NCI-H2196 (cell line): ENCODE measurements around the gene HOXA10.

ENCODE experiments used
- DNase-seq: peaks from one replicate; lab custom pipeline; 2025; ENCODE audit not compliant: unreplicated experiment; lab: John Stamatoyannopoulos, UW

The HOXA10 gene

DNA sequence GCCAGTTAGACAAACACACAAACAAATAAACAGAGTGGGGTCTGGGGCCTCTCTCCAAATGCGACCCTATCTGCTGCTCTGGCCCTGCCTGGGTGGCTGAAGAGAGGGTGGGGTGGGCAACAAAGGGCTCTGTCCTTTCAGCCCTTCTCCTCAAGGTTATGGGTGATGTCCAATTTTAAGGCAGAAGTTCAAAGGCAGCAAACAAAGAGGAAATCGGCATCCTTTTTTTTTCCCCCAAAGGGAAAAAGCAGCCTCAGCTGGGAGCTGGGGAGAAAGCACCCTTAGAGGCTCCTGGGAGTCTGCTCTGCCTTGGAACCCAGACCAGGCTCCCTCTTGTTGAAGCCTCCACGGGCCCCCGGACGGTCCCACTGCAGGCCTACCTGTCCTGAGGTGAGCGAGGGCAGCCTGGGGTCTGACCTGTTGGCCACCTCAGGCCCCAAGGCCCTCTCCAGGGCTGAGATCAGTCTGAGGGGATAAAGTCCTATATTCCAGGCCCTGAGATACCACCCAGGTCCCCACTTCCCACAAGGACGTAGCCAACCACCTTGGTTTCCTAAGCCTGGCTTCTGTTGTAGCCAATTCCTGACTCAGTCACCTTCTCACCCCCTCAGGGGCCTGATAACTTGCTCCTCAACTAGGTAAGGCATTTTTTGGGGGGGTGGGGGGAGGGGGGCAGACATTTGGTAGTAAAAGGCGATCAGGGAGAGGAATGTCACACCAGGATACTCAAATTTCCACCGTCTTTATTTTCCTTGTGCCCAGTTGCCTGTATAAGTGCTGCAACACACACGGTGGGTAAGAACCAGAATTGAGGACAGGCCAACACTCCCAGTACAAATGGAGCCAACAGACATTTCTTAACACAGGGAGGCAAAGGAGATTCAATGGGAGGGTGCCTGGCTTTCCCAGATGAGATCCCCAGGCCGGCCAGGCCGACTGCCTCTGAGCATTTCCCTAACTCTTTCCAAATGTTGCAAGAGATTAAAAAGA is 6.6 kb upstream of the HOXA10 start:
- DNase-seq = no peak

DNA sequence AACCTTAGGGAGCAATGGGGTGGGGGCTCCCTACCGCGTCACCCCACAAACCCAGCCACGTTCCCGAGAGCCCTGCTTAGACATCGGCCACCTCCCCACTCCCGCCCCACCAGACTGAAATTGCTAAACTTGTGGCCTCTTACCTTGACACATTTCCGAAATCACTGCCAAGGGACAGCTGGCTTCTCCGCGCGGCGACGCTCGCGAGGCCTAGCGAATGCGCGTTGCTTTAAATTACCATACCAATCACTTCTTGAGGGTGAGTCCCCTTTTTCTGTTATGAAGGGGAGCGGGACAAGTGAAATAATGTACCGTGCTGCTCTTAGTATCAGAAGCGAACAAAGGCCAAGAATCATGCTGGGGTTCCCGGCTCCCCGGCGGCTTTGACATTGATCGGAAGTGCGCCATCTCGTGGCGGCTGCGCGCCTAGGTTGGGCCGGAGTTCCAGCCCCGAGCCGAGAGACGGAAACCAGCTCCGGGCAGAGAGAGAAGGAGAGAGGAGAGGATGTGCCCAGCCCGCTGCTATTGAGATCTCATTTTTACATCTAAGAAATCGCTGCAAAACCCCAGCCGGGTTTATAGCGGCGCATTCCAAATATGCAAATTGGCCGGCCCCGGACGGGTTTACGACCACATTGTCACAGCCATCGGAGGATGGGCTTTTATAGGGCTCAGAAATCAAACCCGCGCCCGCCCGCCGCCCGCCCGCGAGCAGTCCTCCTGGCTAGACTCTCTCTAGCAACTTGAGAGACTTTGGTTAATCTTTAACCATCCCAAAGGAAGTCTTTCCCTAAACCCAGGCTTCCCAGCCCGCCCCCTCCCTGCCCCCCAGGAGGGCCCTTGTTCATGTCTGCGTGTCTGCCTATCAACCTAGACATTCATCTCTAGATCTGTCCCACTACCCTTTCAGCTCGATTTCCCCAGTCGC is 5.6 kb upstream of the HOXA10 start:
- no peak for DNase-seq

DNA sequence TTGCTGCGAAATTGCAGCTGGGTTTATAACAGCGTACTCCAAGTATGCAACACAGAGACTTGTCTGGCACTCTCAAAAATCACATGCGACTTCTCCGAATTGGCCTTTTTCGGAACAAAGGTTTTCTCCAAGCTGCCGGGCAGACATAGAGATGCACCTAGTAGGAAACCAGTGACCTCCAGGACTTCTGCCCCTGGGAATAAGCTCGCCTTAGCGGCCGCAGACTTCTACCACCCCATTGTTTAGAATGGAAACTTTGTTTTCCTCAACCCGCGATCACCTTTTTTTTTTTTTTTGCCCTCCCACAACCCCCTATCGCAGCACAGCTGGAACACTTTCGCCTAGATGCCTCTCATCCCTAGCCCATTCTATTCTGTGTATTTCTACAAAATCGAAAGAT is 4.9 kb upstream of the HOXA10 start:
- DNase-seq = no peak

DNA sequence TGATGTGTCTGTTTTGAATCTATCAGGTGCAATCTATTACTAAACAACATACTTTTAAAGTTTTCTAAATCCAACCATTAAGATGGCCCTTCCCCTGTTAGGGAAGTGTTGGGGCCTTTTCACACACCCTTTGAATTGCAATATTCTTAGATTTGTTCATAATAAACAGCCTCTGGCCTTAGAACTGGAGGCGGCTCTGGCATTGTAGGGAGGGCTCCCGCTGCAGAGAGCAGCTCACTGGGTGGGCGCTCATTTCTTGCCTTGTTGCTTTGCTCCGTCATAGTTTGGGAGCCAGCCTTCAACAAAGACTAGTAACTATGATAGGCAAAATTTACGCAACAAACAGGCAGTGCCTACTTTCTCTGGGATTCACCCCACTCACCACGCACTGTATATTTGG is 4.2 kb upstream of the HOXA10 start:
- no peak for DNase-seq

DNA sequence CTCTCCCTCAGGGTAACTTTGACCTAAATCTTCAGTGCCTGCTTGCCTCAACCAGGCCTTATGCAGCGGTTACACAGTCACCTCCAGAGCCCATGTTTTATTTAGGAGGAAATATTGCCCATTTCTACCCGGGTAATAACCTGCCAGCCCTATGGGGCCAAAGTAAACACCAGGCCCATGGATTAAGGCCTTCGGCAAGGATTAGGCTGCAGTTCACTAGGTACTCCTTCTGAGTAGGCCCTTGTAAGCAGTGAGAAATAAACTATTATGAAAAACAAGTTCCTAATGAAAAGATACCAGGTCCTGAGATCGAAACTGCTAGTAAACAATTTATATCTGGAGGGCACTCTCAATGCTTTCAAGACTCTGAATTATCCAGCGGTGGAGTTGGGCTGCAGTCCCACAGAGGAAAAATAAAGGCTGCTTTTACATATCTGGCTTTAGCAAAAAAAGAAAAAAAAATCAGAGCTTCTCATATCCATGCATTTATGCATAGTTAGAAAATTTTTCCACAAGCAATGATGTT is 3.7 kb upstream of the HOXA10 start:
- DNase-seq = no peak

DNA sequence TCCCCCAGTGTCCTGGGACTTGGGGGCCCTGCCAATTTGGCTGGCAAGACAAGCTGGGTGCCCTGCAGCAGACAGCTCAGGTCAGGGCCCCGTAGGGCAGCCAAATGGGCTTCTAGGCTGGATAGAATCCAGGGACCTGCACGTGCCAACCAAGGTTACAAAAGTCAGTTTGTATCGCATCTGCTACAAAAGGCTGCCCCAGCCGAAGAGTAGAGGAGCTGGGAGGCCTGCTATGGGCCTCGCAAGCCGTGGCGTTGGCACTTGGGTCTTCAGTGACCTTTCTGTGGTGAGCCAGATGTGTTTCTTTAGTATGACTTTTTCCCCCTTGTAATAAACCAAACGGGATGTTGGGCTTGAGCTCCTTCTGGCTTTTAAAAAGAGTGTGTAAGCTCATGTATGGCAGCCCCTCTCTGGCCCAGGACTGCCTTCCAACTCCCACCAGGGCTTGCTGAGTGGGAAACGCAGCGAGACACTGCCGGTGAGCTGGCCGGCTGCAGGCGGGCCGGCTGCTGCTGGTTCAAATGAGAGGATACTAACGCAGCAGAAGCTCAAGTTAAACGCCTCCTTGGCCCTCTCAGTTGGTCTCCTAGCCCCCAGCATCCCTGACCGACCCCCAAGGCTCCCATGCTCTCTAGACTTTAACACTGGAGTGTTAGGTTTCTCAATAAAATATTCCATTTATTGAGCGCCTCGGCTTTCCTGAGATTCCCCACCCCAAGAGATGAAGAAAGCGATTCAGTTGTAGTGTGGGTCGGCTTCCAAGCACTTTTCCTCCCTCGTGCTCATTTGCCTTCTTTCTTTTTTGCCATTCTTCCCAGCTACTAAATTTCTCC is 3.1 kb upstream of the HOXA10 start:
- no peak for DNase-seq

DNA sequence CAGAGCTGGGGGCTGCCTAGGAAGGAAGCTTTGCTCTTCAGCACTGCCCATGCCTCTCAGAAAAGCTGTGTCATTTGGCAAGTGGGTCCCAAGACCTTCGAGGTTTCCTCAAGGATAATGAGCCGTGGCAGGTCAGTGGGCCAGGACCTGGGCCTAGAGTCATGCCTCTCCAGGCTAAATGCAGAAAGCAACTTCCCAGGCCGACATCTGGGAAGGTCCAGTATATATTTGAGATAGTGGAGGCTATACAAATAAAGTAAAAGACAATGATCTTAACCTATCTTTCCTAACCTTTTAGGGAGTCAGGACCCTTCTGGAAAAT is 2.4 kb upstream of the HOXA10 start:
- DNase-seq = no peak

DNA sequence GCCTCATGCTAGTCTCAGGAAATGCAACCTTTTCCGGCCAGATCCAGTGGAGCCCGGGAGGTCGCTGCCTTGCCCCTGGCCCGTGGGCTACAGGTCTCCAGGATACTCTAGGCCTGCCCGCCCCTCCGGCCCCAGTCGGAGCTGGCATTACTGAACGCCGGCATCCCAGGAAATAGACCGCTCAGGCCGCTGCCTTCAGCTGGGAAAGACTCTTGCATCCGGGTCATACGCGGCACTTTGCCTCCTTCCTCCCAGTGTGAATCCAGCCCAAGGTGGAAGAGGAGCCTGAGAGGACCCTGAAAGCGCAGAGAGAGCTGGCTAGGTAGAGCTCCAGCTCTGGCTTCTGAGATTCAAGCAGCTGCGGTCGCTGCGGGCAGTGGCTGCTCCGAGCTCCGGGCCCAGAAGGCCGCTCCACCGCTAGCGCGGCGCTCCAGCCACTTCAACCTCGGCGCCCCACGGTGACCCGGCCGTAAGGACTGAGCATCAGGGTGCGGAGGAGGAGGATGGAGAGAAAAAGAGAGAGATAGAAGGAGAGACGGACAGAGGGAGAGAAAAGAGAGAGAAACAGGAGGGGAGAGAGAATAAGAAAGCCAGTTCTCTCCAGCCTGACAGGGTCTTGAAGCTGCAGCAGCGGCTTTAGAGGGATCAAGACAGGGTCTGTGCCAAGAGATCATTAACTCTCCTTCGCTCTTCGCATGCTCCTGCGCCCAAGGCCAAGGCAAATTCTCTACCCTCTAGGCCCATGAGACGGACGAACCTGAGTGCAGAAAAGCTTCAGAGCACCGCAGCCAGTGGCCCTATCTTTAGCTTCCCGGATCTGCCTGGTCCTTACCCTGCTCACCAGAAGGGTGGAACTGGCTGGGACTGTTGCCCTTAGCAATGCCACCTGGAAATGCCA is 1.8 kb upstream of the HOXA10 start:
- DNase-seq = no peak

DNA sequence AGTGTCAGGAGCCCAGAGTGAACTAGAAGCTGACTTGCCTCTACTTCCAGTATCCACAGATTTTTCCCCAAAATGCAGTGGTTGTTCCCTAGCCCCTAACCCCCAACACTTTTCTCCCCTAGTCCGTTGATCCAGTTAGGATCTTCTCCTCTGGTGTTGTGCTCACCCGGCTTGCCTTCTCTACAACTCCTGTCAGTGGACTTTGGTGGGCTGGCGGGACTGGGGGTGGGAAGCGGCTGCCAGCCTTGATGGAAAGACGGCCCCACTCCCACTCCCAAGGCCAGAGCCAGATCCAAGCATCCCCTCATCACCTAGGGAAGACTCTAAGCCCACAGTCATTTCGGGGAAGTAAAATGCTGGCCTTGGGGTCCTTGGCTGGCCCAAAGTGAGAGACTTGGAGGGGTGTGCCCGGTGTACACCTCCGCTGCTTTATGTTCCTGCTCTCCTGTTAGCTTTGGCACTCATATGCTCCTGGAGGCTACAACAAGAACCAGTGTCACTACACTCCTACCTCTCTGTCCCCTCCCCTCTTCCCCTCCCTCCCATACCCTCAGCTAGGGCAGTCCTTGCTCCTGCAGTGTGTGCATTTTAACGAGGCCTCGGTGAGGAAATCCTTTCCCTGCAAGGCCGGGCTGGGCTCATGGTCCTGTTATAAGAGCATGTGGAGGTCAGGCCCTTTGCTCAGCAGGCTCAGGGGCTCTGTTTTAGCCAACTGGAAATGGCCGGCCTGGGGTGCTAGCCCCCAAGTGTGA is 930 bp upstream of the HOXA10 start:
- DNase-seq = no peak

DNA sequence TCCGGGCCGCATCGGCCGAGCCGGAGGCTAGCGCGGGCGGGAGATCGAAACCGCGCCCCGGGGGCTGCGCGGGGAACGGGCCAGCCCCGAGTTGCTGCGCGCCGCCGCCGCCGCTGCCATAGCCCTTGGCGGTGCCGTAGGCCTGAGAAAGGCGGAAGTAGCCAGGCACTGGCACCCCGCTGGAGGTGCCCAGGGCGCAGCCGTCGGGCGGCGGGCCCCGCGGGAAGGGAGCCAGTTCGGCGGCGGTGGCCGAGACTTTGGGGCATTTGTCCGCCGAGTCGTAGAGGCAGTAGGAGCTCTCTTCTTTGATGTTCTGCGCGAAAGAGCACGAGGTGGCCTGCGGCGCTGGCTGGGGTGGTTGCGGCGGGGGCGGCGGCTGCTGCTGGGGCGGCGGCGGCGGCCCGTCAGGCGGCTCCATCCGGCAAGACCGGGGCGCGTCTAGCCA is 587 bp downstream of the HOXA10 start:
- peak; percentile 52 for DNase-seq

DNA sequence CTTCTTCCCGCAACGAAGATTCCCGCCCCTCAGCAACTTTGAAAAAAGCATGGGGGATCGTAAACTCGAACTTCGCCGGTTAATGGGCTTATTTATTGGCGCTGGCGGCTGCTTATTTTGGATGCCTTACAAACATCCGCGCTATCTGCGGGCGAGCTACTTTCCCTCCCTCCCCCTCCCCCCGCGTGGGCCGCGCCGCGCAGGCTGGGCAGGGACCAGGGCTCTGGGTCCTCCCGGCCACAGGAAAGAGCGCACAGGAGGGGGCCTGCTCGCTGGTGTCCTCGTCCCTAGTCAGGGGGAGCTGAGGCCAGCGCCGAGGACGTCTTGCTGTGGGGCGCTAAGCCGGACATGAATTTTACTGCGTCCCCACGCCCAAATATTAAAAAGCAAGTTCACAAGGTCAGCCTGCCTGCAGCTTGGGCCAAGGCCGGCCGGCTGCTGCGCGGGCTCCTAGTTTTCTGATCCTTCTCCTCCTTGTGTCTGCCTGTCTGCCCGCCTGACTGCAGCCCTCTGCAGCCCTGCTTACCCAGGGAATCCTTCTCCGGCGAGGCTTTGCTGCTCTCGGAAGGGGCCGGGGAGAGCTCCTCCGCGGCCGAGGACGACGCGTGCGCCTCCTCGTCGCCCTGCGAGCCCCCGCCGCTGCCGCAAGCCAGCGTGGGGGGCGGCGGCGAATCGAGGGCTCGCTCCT is 1.2 kb downstream of the HOXA10 start:
- DNase-seq = peak; percentile 28

DNA sequence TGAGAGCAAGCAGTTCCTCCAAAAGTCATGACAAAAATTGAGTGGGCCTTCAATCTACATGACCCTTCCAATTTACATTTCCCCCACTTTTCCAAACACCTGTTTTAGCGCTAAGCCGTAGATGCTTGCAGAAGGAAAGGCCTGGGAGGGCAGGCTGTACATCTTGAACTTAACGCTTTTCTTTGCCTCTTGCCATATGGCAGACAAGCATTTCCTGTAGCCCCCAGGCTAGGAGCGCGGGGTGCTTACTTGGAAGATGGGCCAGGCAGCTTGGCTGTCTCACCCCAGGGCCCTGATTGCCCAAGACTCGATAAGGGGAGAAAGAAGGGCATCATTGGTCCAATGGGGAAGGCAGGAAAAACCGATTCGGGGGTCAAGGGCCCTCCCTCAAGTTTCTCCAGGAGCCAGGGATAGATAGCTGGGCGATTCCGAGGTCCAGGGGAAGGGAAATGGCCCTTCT is 1.8 kb downstream of the HOXA10 start:
- DNase-seq = no peak

DNA sequence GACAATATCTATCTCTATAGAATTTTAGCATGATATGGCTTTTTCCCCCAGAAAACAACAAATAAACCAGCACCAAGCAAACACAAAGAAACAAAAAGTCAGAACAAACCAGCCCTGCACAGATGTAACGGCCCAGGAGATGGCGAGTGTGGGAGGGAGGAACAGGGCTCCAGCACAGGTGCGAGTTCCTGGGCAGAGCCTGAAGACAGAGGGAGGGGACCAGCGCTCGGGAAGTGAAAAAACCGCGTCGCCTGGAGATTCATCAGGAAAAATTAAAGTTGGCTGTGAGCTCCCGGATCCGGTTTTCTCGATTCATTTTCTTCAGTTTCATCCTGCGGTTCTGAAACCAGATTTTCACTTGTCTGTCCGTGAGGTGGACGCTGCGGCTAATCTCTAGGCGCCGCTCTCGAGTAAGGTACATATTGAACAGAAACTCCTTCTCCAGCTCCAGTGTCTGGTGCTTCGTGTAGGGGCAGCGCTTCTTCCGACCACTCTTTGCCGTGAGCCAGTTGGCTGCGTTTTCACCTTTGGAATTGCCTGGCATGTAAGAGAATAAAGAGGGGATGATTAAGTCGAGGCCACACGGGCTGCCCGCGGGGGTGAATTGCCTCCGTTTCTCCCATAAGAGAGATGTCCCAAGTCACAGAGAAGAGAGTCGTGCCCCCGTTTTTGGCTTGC is 2.3 kb downstream of the HOXA10 start:
- no peak for DNase-seq

DNA sequence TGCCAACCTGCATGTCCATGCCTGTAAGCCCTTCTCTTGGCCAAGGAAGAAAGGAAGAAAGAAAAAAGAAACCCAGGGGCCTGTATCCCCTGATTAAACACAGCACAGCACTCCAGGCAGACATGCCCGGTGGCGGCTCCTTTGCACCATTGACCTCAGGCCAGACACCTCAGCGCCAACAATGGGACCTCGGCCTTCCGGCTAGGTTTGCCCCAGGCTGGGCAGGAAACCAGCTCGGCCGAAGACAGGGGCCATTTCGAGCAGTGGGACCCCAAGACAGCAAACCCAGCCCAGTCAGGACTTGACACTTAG is 2.8 kb downstream of the HOXA10 start:
- no peak for DNase-seq

DNA sequence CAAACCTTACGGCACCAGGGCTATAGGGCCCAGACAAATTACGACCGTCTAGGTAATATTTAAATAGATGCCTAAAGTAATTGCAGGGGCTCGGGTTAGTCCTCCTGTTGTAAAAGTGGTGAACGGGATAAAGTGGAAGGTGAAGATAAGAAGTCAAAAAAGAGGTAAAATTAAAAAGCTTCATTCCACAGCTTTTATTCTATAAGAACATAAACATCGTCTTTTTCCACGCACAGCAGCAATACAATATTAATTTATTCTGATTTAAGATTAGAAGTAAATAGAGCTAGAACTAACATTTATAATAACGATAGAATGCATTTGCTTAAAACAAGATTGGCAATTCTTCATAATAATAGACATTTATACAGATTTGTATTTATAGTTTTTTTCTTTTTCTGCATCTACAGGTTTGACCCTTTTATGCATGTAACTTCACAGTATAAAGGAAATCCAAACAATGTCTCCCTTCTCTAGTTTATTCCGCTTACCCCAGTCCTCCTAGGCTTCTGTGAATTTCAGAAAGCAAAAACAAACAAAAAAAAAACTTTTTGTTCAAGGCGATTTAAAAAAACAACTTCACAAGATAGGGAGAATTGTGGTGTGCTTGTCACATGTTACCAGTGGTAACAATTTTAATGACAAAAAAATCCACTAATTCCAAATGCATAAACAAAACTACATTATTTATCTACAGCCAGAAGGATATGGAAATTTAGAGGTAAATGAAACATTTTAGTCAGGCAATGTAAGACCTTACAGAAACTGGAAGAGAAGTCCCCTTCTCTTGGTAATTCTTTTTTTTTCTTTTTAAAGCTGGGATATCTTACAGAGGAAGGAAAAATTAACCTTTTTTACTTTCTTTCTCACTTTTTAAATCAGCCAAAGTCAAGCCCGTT is 3.4 kb downstream of the HOXA10 start:
- DNase-seq = no peak

DNA sequence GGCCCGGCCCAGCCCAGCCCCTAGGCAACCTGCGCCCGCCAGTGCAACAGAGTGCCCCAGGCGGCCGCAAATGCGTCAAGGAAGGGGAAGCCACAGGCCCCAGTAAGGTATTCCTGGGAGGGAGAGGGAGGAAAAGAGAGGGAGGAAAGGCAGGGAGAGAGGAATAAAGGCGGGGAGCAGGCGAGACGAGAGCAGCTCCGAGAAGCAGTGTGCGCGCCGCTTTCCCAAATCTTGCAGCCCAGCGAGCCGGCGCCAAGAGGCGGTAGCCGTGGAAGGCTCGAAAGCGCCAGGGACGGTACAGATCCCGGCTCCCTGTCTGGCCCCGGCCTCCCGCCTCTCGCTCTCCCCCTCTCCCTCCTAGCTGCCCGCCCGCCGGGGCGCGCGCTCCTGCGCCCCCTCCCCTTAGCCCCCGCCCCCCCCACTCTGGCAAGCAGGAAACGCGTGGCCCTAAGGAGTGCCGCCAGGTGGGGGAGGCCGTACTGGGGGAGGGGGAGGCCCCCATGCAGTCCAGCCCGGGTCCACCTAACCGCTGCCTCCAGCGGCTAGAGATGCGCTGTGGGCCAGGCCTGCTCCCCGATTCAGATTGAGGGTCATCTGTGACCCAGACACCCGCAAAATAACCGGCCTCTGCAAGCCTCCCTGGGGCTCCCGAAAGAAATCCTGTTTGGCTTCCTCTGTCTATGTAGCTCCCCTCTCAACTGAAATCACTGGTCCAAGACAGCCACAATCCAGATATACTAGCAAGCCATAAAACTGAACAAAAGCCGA is 4.3 kb downstream of the HOXA10 start:
- no peak for DNase-seq
